Panc1 (cell line): ENCODE data around the gene PTPRCAP. TPM values are rescaled to one million over a fixed set of nuclear protein-coding genes. Genes with fewer than 3 reads are reported as not detected.

Experiments used
- ATAC-seq: fragments of 200-7000 bp; cut with Tn5 transposase; 2 replicates; pipeline ENCODE4 v1.9.1; 2020; ENCODE audit warnings: mild to moderate bottlenecking, moderate library complexity
- BruUV-seq: library from RNA; stranded (reverse); fragments of 400-500 nt; replicated peaks from 2 replicates; lab custom pipeline; 2021; lab: Mats Ljungman, UMichigan
- CTCF ChIA-PET: fragments of 300-600 bp; sonication (Branson Sonifier 250); formaldehyde crosslinking; loops from one replicate; lab custom pipeline; 2022; ENCODE audit warnings: antibody characterized with exemption; lab: Charles Lee
- POLR2A ChIA-PET: fragments of 300-600 bp; sonication (Branson Sonifier 250); formaldehyde crosslinking; loops from one replicate; lab custom pipeline; 2022; ENCODE audit warnings: antibody characterized with exemption; lab: Charles Lee
- DNase-seq: peaks from one replicate; pipeline ENCODE4 v3.0.0-alpha.2; 2010; ENCODE audit warnings: low read depth, low spot score
- H3K27ac ChIP-seq: 2 replicates; pipeline ENCODE4 v1.5.1; 2011; ENCODE audit warnings: mild to moderate bottlenecking, low read length, inconsistent platforms
- H3K27me3 ChIP-seq: fragments of 200-500 bp; sonication (Bioruptor generic); 2 replicates; pipeline ENCODE4 v1.6.0; 2014; ENCODE audit warnings: low read length, inconsistent platforms; ENCODE audit not compliant: control insufficient read depth, insufficient read depth
- H3K36me3 ChIP-seq: fragments of 200-500 bp; sonication (Bioruptor generic); 2 replicates; pipeline ENCODE4 v1.5.1; 2014; ENCODE audit warnings: inconsistent platforms, mild to moderate bottlenecking, low read length, moderate library complexity; ENCODE audit not compliant: control insufficient read depth, insufficient read depth
- H3K4me1 ChIP-seq: 2 replicates; pipeline ENCODE4 v1.5.1; 2011; ENCODE audit warnings: inconsistent platforms, mild to moderate bottlenecking, low read length, moderate library complexity; ENCODE audit not compliant: control insufficient read depth, insufficient read depth
- H3K4me3 ChIP-seq, 2 experiments: 2 replicates each; pipeline ENCODE4 v1.5.1; 2011 to 2012; ENCODE audit warnings: low read depth in 2 of 2, low read length in 2 of 2, mild to moderate bottlenecking in 2 of 2, inconsistent platforms in 1 of 2, moderate library complexity in 1 of 2
- H3K9me3 ChIP-seq: fragments of 200-500 bp; sonication (Bioruptor generic); 2 replicates; pipeline ENCODE4 v1.5.1; 2014; ENCODE audit warnings: low read depth, mild to moderate bottlenecking, inconsistent platforms, low read length, moderate library complexity; ENCODE audit not compliant: control insufficient read depth, insufficient read depth
- POLR2AphosphoS5 ChIP-seq: IDR thresholded peaks from 2 replicates; pipeline ENCODE4 v1.6.1; 2012; ENCODE audit warnings: mild to moderate bottlenecking, low read depth, low read length, moderate library complexity
- SIN3A ChIP-seq: IDR thresholded peaks from 2 replicates; pipeline ENCODE4 v1.6.1; 2012; ENCODE audit warnings: low read depth, mild to moderate bottlenecking, low read length, moderate library complexity, borderline replicate concordance; ENCODE audit not compliant: insufficient read depth
- TCF7L2 ChIP-seq: IDR thresholded peaks from 2 replicates; pipeline ENCODE4 v1.6.1; 2011; ENCODE audit warnings: mild to moderate bottlenecking, low read depth, low read length, inconsistent platforms
- in situ Hi-C: cut with HindIII; loops from 2 replicates; pipeline ENCODE4 v1.10.0; 2016; ENCODE audit warnings: low sequenced_read_pairs, low pct_unique_long_range_greater_than_20kb
- intact Hi-C: fragments of 100-400 bp; cut with micrococcal nuclease; formaldehyde crosslinking; loops from one replicate; pipeline ENCODE4 v1.10.0; 2022; ENCODE audit not compliant: unreplicated experiment
- total RNA-seq: library from RNA; stranded (reverse); gene quantifications from one replicate; pipeline ENCODE4 v1.2.1, GENCODE V29; 2021; ENCODE audit not compliant: unreplicated experiment
- TF ChIP-seq, protein P1 (sequence below): fragments of 450-650 bp; IDR thresholded peaks from 2 replicates; pipeline ENCODE4 v1.5.1; 2017; ENCODE audit warnings: mild to moderate bottlenecking
- TF ChIP-seq, protein P2 (sequence below), 2 experiments: IDR thresholded peaks; 2 replicates each; pipeline ENCODE4 v1.6.1; 2011 to 2012; ENCODE audit warnings: low read depth in 2 of 2, control low read depth in 1 of 2, low read length in 1 of 2, mild to moderate bottlenecking in 1 of 2, moderate library complexity in 1 of 2; ENCODE audit not compliant: insufficient read depth in 1 of 2

The PTPRCAP gene
- total RNA-seq, 1 experiment from 2014 or later: 0.82 TPM

DNA sequence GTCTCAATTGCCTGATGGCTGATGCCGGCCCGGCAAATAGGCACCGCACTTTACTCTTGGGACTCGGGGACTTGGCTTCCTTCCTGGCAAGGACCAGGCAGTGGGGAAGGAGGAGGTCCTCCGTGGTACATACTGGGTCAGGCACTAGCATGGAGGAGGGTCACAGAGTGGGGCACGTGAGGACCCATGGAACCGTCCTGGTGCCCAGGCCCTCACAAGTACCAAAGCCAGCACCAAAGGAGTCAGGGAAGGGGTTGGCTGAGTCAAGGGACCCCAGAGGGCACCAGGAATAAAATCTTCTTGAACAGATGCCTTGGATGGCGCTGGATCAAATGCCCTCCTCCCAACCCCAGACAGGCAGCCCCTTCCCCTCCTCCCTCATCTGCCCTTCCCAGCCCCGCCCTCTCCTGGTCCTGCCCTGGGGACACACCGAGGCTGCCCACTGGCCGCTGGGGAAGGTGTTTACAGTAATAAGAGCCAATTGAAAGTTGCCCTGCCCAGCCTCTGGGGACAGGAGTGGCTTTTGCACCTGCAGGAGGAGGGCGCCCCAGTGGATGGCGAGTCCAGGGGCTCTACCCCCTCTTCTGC is 27.6 kb downstream of the PTPRCAP start:
- POLR2A ChIA-PET: no interaction called here
- DNase-seq (no peak), ATAC-seq (no peak)
- in situ Hi-C loops: no loop called here
- Histone ChIP-seq H3K4me1 (peaks cover 15% of the 10 kb centered on the region), H3K27me3 (no peaks in the 10 kb centered on the region), H3K9me3 (no peaks in the 10 kb centered on the region), H3K4me3 (no peak overlapping the region), H3K36me3 (no peaks in the 10 kb centered on the region), H3K27ac (no peak overlapping the region)
- BruUV-seq: no TSS peak
- TF ChIP-seq SIN3A (no peak), TCF7L2 (no peak), POLR2AphosphoS5 (no peak)
- TF ChIP-seq, protein P1, sequence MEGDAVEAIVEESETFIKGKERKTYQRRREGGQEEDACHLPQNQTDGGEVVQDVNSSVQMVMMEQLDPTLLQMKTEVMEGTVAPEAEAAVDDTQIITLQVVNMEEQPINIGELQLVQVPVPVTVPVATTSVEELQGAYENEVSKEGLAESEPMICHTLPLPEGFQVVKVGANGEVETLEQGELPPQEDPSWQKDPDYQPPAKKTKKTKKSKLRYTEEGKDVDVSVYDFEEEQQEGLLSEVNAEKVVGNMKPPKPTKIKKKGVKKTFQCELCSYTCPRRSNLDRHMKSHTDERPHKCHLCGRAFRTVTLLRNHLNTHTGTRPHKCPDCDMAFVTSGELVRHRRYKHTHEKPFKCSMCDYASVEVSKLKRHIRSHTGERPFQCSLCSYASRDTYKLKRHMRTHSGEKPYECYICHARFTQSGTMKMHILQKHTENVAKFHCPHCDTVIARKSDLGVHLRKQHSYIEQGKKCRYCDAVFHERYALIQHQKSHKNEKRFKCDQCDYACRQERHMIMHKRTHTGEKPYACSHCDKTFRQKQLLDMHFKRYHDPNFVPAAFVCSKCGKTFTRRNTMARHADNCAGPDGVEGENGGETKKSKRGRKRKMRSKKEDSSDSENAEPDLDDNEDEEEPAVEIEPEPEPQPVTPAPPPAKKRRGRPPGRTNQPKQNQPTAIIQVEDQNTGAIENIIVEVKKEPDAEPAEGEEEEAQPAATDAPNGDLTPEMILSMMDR: no peak
- TF ChIP-seq, protein P2, sequence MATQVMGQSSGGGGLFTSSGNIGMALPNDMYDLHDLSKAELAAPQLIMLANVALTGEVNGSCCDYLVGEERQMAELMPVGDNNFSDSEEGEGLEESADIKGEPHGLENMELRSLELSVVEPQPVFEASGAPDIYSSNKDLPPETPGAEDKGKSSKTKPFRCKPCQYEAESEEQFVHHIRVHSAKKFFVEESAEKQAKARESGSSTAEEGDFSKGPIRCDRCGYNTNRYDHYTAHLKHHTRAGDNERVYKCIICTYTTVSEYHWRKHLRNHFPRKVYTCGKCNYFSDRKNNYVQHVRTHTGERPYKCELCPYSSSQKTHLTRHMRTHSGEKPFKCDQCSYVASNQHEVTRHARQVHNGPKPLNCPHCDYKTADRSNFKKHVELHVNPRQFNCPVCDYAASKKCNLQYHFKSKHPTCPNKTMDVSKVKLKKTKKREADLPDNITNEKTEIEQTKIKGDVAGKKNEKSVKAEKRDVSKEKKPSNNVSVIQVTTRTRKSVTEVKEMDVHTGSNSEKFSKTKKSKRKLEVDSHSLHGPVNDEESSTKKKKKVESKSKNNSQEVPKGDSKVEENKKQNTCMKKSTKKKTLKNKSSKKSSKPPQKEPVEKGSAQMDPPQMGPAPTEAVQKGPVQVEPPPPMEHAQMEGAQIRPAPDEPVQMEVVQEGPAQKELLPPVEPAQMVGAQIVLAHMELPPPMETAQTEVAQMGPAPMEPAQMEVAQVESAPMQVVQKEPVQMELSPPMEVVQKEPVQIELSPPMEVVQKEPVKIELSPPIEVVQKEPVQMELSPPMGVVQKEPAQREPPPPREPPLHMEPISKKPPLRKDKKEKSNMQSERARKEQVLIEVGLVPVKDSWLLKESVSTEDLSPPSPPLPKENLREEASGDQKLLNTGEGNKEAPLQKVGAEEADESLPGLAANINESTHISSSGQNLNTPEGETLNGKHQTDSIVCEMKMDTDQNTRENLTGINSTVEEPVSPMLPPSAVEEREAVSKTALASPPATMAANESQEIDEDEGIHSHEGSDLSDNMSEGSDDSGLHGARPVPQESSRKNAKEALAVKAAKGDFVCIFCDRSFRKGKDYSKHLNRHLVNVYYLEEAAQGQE (IDR thresholded peaks at IDR 0.05; ENCODE audit: insufficient read depth in 1 of 2, low read depth in 2 of 2, low read length in 1 of 2): no peak
- CTCF ChIA-PET: no interaction called here
- intact Hi-C loops: loop anchor here (5.0 kb wide), 1 partner anchor 97 kb away; the partner anchor contains the start of genes CDK2AP2 and PITPNM1

DNA sequence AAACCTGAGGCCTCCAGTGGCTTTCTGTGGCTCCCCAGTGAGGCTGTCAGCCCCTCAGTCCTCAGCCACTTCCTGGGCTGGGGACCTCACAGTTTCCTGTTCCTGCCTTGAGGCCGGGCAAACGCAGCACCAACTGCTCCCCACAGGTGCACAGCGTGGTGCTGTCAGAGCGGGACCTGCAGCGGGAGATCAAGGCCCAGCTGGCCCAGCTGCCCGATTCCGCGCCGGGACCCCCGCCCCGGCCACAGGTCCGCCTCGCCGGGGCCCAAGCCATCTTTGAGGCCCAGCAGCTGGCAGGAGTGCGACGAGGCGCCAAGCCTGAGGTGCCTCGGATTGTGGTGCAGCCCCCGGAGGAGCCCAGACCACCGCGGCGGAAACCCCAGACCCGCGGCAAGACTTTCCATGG is 28.2 kb downstream of the PTPRCAP start:
- intact Hi-C loops (no loop called here), in situ Hi-C loops (no loop called here)
- TF ChIP-seq, protein P1: no peak
- TF ChIP-seq, protein P2 (IDR thresholded peaks at IDR 0.05; ENCODE audit: insufficient read depth in 1 of 2, low read depth in 2 of 2, low read length in 1 of 2): no peak
- TF ChIP-seq TCF7L2: no peak
- Histone ChIP-seq H3K4me3 (no peak overlapping the region), H3K9me3 (no peaks in the 10 kb centered on the region), H3K4me1 (peaks cover 15% of the 10 kb centered on the region), H3K27me3 (no peaks in the 10 kb centered on the region), H3K27ac (no peak overlapping the region), H3K36me3 (no peaks in the 10 kb centered on the region)
- ChIA-PET POLR2A (no interaction called here), CTCF (no interaction called here)
- DNase-seq (no peak), ATAC-seq (no peak)
- BruUV-seq: no TSS peak
